Choroid plexus epithelial cell (primary cell): ENCODE data around the gene HRK.

Experiments used
- DNase-seq: peaks from one replicate; pipeline ENCODE4 v3.0.0-alpha.2; 2010; ENCODE audit warnings: low read depth
- H3K4me3 ChIP-seq: 2 replicates; pipeline ENCODE4 v1.5.1; 2011; ENCODE audit warnings: low read depth, mild to moderate bottlenecking, control low read depth, low read length, moderate library complexity
- TF ChIP-seq, protein P1 (sequence below): conservative IDR thresholded peaks from 2 replicates; pipeline ENCODE4 v1.5.1; 2011; ENCODE audit warnings: low read depth, mild to moderate bottlenecking, control low read depth, inconsistent platforms, low read length, moderate library complexity

HRK gene

GRCh38 chr12:116887897-116888296, 6.7 kb upstream of the HRK start:
- H3K4me3 ChIP-seq = no peak overlapping the region
- TF ChIP-seq, protein P1, sequence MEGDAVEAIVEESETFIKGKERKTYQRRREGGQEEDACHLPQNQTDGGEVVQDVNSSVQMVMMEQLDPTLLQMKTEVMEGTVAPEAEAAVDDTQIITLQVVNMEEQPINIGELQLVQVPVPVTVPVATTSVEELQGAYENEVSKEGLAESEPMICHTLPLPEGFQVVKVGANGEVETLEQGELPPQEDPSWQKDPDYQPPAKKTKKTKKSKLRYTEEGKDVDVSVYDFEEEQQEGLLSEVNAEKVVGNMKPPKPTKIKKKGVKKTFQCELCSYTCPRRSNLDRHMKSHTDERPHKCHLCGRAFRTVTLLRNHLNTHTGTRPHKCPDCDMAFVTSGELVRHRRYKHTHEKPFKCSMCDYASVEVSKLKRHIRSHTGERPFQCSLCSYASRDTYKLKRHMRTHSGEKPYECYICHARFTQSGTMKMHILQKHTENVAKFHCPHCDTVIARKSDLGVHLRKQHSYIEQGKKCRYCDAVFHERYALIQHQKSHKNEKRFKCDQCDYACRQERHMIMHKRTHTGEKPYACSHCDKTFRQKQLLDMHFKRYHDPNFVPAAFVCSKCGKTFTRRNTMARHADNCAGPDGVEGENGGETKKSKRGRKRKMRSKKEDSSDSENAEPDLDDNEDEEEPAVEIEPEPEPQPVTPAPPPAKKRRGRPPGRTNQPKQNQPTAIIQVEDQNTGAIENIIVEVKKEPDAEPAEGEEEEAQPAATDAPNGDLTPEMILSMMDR = no peak
- DNase-seq = no peak

GRCh38 chr12:116887244-116887643, 6.0 kb upstream of the HRK start:
- DNase-seq = no peak
- TF ChIP-seq, protein P1 = no peak

GRCh38 chr12:116885491-116885890, 4.2 kb upstream of the HRK start:
- H3K4me3 ChIP-seq = no peak overlapping the region
- TF ChIP-seq, protein P1 = no peak
- DNase-seq = no peak

More at GRCh38 chr12:116887244-116887643, 6.0 kb upstream of the HRK start:
- no peak overlapping the region for H3K4me3 ChIP-seq

GRCh38 chr12:116884871-116885270, 3.6 kb upstream of the HRK start:
- no peak for DNase-seq
- H3K4me3 ChIP-seq = no peak overlapping the region
- TF ChIP-seq, protein P1 = no peak

- DNase-seq = peak; percentile 62
- no peak overlapping the region for H3K4me3 ChIP-seq
- TF ChIP-seq, protein P1 = peak; percentile 52
Measured at GRCh38 chr12:116882742-116883141, 1.5 kb upstream of the HRK start.

- TF ChIP-seq, protein P1 = no peak
- no peak overlapping the region for H3K4me3 ChIP-seq
- no peak for DNase-seq
Measured at GRCh38 chr12:116881877-116882507, 751 bp upstream of the HRK start.

DNA sequence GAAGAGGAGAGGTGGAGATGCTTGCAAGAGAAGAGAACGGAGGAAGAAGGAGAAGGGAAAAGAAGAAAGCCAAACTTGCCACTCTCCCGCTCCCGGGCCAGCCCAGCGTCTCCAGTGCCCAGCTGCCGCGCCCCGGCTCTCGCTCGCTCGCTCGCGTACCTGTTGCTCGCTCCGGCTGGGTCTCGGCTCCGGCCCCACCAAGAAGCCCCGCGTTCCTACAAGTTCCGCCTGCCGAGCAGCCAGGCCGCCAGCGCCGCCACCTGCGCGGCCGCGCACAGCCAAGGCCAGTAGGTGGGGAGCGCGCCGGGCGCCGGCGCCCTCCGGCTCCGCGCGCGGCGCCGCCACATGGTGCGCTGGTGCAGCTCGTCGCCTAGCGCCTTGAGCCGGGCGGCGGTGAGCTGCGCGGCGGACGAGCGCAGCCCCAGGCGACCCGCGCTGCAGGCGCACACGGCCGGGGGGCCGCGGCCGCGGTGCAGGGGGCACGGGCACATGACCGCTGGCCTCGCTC, 370 bp downstream of the HRK start:
- TF ChIP-seq, protein P1 = no peak
- H3K4me3 ChIP-seq = no peak overlapping the region
- peak; percentile 42 for DNase-seq
